Activated CD8-positive, alpha-beta T cell treated with anti-CD3 and anti-CD28 coated beads for 36 hours (primary cell): Measurements from ENCODE around the gene LITAFD. TPM values are rescaled to one million over a fixed set of nuclear protein-coding genes. Genes with fewer than 3 reads are reported as not detected.

Source experiments
- ATAC-seq: fragments of 200-7000 bp; cut with Tn5 transposase; one replicate; pipeline ENCODE4 v1.10.0; 2021; ENCODE audit warnings: mild to moderate bottlenecking, moderate library complexity
- CTCF ChIA-PET: fragments of 350-600 bp; sonication (Branson Sonifier 250); formaldehyde crosslinking; loops from one replicate; lab custom pipeline; 2021; ENCODE audit warnings: antibody characterized with exemption; lab: Charles Lee
- POLR2A ChIA-PET: fragments of 350-600 bp; sonication (Branson Sonifier 250); formaldehyde crosslinking; loops from one replicate; lab custom pipeline; 2021; ENCODE audit warnings: antibody characterized with exemption; lab: Charles Lee
- DNase-seq: peaks from one replicate; pipeline ENCODE4 v3.0.0-alpha.2; 2020
- H3K27ac Mint-ChIP-seq: one replicate; pipeline ENCODE4 v1.8.0; 2021; ENCODE audit warnings: mild to moderate bottlenecking, mixed read lengths
- H3K27me3 Mint-ChIP-seq: one replicate; pipeline ENCODE4 v1.8.0; 2021; ENCODE audit warnings: mixed read lengths
- H3K36me3 Mint-ChIP-seq: one replicate; pipeline ENCODE4 v1.8.0; 2021; ENCODE audit warnings: low read depth, mixed read lengths
- H3K4me1 Mint-ChIP-seq: one replicate; pipeline ENCODE4 v1.8.0; 2021; ENCODE audit warnings: low read depth, mixed read lengths
- H3K4me3 Mint-ChIP-seq: one replicate; pipeline ENCODE4 v1.8.0; 2021; ENCODE audit warnings: mild to moderate bottlenecking, moderate library complexity, mixed read lengths
- H3K9me3 Mint-ChIP-seq: one replicate; pipeline ENCODE4 v1.8.0; 2021; ENCODE audit warnings: mixed read lengths
- intact Hi-C: fragments of 100-400 bp; cut with micrococcal nuclease; formaldehyde crosslinking; loops from one replicate; pipeline ENCODE4 v1.10.0; 2022
- total RNA-seq, 2 experiments: library from RNA; stranded (reverse); gene quantifications; one replicate each; pipeline ENCODE4 v1.2.3, GENCODE V29; 2021
- TF ChIP-seq, protein P1 (sequence below): fragments of 200-600 bp; IDR thresholded peaks from one replicate; pipeline ENCODE4 v1.8.0; 2022; ENCODE audit warnings: antibody characterized with exemption, mild to moderate bottlenecking

Gene LITAFD
- total RNA-seq, 2 experiments from 2014 or later = not detected

DNA sequence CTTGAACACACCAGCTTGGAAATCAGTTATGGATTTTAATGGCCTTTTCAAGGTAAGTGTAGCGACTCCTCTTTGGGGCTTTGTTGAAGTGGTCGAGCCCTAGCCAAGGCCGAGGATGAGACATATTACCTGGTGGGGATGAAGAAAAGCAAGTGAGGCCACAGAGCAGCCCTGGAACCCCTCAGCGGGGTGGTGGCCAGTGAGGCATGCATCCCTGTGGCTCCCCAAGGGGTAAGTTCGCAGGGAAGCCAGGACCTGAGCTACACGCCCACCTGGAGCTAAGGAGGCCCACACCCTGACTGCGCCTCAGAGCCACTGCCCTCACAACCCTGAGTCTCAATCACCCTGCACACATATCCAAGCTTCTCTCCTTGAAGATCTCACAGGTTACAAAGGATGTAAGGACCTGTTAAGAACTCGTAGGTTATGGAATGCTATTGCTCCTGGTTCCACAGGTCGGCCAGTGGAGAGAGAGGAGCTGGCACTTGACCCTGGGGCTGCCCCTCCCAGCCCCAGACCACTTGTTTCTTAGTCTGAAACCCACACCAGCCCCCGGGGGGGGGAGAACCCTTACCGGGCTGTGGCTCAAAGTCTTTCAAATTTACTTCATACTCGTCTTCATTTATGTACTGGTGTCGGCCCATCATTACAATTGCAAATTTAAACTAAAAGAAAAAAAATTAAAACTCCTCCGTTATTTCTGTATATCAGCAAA lies 12.0 kb downstream of the LITAFD start:
- ChIA-PET POLR2A (interaction anchor here (0.6 kb wide), 1 partner anchor 202 kb away, joined by 3 read pairs; no protein-coding TSS in a partner anchor), CTCF (interaction anchor here (0.6 to 6.7 kb wide), 2 partner anchors 14 to 145 kb away, joined by 3 to 39 read pairs; no protein-coding TSS in a partner anchor)
- intact Hi-C loops = no loop called here
- ATAC-seq (no peak), DNase-seq (no peak)
- TF ChIP-seq, protein P1, sequence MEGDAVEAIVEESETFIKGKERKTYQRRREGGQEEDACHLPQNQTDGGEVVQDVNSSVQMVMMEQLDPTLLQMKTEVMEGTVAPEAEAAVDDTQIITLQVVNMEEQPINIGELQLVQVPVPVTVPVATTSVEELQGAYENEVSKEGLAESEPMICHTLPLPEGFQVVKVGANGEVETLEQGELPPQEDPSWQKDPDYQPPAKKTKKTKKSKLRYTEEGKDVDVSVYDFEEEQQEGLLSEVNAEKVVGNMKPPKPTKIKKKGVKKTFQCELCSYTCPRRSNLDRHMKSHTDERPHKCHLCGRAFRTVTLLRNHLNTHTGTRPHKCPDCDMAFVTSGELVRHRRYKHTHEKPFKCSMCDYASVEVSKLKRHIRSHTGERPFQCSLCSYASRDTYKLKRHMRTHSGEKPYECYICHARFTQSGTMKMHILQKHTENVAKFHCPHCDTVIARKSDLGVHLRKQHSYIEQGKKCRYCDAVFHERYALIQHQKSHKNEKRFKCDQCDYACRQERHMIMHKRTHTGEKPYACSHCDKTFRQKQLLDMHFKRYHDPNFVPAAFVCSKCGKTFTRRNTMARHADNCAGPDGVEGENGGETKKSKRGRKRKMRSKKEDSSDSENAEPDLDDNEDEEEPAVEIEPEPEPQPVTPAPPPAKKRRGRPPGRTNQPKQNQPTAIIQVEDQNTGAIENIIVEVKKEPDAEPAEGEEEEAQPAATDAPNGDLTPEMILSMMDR = no peak
- peaks cover 62% of the 10 kb centered on the region for H3K36me3 Mint-ChIP-seq
- peaks cover 3% of the 10 kb centered on the region for H3K4me1 Mint-ChIP-seq
- H3K4me3 Mint-ChIP-seq = no peak overlapping the region
- H3K27me3 Mint-ChIP-seq = no peaks in the 10 kb centered on the region
- no peak overlapping the region for H3K27ac Mint-ChIP-seq
- no peaks in the 10 kb centered on the region for H3K9me3 Mint-ChIP-seq

DNA sequence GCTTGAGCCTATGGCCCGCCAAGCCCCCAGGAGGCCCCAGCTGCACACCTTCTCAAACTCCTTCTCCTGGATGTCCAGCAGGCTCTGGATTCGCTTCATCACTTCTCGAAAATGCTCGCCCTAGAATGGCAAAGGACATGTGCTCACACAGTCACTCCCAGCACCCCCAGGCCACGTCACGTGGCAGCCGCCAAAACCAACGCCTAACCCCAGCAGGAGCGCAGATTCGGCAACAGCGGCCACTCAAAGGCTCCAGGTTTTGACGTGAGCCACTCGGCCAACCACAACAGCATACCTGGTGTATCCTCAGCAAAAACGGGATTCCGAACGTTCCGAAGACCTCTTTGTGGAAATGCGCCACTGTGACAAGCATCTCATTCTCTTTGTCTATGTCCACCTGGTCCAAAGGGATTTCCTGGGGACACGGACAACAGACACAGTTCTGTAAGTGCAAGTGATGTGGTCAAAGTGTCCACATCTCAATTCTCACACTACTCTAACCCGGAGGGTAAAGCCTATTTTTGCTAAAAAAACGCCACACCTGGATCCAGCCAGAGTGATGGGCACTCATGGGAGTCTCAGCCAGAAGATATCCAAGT lies 12.7 kb downstream of the LITAFD start:
- no peak overlapping the region for H3K4me3 Mint-ChIP-seq
- no peaks in the 10 kb centered on the region for H3K9me3 Mint-ChIP-seq
- peaks cover 69% of the 10 kb centered on the region for H3K36me3 Mint-ChIP-seq
- H3K27ac Mint-ChIP-seq = no peak overlapping the region
- DNase-seq (no peak), ATAC-seq (no peak)
- no peaks in the 10 kb centered on the region for H3K27me3 Mint-ChIP-seq
- TF ChIP-seq, protein P1 = no peak
- intact Hi-C loops = no loop called here
- ChIA-PET POLR2A (no interaction called here), CTCF (interaction anchor here (1.3 to 1.4 kb wide), 2 partner anchors 14 to 41 kb away, joined by 4 to 8 read pairs; no protein-coding TSS in a partner anchor)
- peaks cover 3% of the 10 kb centered on the region for H3K4me1 Mint-ChIP-seq

DNA sequence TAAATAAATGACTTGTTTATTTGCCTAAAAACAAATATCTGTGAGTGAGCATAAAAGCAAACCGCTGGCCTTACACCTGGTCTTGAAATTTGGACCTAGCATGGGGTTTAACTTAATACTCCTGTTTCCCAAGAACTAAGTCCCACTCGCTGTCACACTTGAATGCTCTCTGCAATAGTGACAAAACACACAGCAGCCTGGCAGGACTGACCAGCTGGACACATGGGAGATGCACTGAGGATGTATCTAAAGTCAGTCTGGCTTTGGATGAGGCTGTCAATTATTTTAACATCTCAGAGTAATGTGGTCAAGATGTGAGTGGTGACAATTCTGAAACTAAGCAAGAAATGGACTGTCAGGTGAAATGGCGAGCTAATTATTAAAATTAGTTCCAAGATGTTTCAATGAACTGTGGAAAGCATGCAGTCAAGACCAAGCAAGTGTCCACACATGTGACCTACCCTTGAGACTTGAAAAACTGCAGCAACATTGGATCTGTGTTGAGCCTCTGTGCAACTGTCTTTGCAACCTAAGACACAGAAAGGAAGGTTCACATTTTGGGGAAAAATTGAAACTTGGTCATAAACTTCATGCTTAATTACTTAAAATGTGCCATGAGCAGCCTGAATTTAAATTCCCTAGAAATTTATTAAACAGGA lies 16.6 kb downstream of the LITAFD start:
- ChIA-PET POLR2A (interaction anchor here (1.3 kb wide), 1 partner anchor 9 kb away, joined by 4 read pairs; no protein-coding TSS in a partner anchor), CTCF (interaction anchor here (2.6 to 6.5 kb wide), 3 partner anchors 18 to 110 kb away, joined by 8 to 29 read pairs (median 9); no protein-coding TSS in a partner anchor)
- TF ChIP-seq, protein P1 = no peak
- intact Hi-C loops = no loop called here
- H3K9me3 Mint-ChIP-seq = no peaks in the 10 kb centered on the region
- no peak overlapping the region for H3K4me3 Mint-ChIP-seq
- no peaks in the 10 kb centered on the region for H3K27me3 Mint-ChIP-seq
- H3K27ac Mint-ChIP-seq = no peak overlapping the region
- H3K36me3 Mint-ChIP-seq = peaks cover 77% of the 10 kb centered on the region
- no peak for DNase-seq
- ATAC-seq = no peak
- H3K4me1 Mint-ChIP-seq = no peaks in the 10 kb centered on the region

DNA sequence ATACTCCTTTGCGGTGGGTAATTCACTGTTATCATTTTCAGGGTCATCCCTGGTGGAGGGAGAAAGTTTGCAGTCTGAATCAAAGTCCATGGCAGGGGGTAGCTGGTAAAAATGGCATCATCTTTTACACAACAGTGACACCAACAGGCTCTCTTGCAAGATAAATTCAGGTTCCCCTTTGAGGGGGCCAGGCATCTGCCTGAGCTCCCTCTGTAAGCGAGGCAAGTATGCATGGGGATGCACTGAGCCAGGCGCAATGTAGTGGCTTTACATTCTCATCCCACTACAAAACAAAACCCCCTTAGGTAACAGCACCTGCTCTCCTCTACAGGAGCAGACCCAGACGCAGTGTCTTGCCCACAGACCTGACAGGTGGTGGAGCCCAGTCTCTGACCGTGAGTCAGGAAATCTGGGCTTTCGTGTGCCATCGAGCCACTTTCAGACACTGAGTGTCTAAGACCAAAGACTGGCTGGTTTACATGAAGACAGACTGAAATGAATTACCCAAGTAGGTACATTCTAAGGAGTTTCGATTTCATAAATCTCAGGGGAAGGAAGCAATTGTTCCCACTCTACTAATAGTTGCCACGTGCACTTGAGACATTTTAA lies 17.7 kb downstream of the LITAFD start:
- ChIA-PET POLR2A (no interaction called here), CTCF (interaction anchor here (2.6 to 6.5 kb wide), 2 partner anchors 19 to 36 kb away, joined by 8 to 29 read pairs; no protein-coding TSS in a partner anchor)
- H3K4me3 Mint-ChIP-seq = no peak overlapping the region
- intact Hi-C loops = no loop called here
- no peaks in the 10 kb centered on the region for H3K4me1 Mint-ChIP-seq
- TF ChIP-seq, protein P1 = no peak
- no peak for DNase-seq
- H3K27me3 Mint-ChIP-seq = no peaks in the 10 kb centered on the region
- peaks cover 76% of the 10 kb centered on the region for H3K36me3 Mint-ChIP-seq
- H3K9me3 Mint-ChIP-seq = no peaks in the 10 kb centered on the region
- peak overlapping the region; percentile 59 for H3K27ac Mint-ChIP-seq
- no peak for ATAC-seq
